ENCODE data around the gene ATG2B.
"Not testable (repeated sequence)": the region's sequence is repeated elsewhere in the genome, so short reads cannot be mapped to it uniquely, and the experiment has no call there.

ATG2B gene

DNA sequence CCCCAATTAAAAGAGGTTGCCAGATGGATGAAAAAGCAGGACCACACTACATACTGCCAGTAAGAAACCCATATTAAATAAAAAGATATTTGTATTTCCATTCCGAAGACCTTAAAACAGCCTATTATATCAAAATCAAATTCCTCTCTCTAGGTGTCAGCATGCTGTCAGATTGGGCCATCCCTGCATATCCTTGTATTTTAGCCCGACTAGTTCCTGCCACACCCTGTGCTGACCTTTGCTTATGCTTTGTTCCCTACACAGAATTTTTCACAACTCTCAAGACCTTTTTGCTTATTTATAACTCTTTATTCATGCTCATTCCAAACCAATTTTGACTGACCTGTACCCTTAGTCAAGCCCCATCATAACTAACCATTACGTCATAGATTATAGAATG, 13.0 kb upstream of the ATG2B start:
- no peak for DNase-seq

DNA sequence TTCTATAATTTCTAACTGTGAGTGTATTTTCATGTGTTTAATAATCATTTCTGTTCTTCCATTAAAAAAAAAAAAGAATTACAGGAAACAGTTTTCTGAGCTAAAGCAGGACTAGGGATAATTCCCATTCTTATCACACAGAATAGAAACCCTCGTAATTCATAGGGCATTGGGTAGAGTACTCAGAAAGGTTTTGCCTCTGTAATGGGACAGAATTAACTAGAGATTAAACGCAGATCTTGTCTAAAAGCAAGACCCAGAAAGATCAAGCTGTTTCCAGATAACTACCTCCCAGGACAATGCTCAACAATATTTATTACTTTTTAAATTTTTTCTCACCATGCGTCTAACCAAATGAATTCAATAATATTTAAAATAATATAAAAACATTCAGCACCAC, 10.4 kb upstream of the ATG2B start:
- DNase-seq, result no peak

DNA sequence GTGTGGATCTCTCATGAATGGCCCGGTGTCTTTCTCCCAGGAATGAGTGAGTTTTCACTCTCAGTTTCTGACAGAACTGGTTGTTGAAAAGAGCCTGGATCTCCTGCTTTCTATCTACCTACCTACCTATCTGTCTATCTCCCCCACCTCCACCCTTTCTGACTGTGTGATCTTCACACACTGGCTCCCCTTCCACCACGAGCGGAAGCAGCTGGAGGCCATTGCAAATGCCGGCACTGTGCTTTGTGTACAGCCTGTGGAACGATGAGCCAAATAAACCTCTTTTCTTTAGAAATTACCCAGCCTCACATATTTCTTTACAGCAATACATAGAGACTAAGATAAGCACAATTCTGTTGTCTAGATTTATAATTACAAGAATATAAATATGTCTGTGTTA, 7.4 kb upstream of the ATG2B start:
- no peak for DNase-seq

DNA sequence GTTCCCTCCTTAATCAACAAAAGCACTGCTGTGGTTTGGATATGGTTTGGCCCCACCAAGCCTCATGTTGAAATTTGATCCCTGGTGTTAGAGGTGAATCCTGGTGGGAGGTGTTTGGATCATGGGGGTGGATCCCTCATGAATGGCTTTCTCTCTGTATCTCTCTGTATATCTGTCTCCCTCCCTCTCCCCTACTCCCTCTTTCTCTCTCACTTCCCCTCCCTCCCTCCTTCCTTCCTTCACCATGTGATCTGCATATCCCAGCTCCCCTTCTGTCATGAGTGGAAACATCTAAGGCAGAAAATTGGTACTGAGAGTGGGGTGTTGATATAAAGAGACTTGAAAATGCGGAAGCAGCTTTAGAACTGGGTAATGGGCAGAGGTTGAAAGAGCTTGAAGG, 5.4 kb upstream of the ATG2B start:
- DNase-seq, result no peak

DNA sequence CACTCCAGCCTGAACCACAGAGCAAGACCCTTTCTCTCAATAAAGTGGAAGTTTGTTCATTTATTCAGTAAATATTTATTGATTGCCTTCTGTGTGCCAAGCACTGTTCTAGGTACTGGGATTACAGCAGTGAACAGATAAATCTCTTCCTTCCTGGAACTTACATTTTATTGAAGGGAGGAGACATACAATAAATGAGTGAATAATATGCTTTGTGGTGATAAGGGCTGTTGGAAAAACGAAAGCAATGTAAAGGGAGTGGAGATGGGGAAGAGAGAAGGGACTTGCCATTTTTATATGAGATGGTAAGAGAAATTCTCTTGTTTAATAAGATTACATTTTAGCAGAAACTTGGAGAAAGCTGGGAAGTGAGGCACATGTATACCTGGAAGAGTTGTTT, 1.8 kb upstream of the ATG2B start:
- no peak for DNase-seq

DNA sequence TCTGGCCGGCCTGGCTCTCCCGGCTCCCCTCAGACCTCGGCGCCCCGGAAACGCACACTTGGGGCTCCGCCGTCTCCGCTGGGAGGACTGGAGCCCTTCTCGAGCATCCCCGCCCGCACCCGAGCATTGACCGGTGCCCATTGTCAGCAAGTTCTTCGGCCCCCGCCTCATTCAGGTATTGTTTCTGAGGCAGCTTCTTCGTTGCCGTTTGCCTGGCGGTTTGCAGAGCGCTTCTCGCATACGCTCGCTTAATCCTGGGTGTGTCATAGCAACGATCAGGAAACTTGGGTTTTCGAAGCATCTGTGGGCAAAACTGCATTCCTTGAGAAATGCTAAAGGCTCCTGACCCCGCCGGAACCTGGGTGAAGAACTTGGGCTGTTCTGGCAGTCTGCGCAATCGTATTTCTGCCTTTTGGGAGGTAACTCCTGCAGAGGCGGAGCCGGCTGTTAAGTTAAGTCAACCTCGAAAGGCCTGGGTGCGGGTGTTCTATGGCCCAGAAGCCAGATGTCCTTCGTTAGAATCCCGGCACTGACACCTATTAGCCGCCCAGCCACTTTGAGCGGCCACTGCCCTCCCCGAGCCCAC, 703 bp upstream of the ATG2B start:
- no peak for DNase-seq

DNA sequence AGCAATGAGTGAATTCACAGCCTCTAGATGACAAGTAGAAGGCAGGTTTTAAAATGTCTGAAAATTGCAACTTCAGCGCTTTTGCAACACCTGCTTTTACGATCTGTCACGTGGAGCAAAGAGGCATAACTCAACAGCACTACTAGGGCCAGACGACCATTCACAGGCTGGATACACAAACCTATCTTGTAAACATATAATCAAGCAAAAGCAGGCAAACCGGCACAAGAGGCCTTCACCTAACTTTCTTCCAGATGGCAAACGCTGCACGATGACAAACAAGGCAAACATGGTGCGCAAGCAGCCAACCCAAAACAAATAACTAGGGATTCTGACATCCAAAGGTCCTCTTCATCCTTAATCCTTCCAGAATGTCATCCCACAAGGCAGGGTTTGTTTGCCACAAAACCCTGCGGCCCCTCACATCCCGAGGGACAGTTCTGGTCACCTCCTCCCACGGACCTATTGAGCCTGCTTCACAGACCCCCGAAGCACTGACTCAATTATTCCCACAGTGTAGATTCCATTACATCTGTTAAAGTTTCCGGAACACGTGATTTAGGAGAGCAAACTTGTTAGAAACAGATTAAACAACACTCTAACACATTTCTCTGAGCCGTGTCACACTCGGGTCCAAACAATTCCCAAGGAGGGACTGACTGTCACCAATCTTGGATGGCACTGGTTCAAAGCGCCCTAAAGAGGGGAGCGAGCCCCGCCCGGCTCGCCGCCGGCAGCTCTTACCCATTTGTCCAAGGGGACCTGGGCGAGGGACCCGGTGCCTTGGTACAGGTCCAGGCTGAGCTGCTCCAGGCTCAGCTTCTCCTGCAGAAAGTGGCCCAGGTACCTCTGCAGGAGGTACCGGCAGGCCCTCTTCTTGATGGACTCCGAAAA, 823 bp downstream of the ATG2B start:
- peak; percentile 61 for DNase-seq

DNA sequence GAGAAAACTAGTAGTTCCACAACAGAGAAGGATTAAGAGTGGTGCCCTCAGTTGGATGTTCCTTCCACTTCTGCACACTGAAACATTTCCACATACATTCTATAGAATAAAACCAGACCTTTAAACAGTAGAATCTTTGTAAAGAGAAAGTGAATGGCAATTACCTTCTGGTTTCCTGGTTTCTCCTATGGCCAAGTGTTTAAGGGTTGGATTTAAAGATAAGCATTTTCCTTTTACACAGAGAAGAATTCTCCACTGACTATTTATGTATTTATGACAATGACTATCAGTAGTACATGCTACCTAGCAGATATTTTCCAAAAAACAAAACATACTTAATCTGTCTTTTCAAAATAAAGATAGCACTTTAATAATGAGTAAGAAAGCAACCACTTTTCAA, 3.2 kb downstream of the ATG2B start:
- no peak for DNase-seq

DNA sequence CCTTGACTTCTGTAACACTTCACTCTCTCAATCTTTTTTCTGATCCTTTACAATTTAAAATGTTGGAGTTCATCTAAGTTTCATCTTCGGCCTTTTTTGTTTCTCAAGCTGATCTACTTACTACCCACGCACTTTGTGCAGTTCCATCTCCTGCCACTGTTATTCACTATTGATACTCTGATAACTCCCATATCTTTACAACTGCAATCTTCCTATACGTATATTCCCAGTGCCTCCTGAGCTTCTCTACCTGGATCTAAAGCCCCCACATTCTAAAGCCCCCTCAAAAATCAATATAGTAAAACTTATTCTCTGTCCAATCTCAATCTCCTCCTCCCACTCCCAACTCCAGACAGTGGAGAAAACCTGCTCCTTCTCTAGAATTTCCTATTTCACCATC, 5.9 kb downstream of the ATG2B start:
- no peak for DNase-seq

DNA sequence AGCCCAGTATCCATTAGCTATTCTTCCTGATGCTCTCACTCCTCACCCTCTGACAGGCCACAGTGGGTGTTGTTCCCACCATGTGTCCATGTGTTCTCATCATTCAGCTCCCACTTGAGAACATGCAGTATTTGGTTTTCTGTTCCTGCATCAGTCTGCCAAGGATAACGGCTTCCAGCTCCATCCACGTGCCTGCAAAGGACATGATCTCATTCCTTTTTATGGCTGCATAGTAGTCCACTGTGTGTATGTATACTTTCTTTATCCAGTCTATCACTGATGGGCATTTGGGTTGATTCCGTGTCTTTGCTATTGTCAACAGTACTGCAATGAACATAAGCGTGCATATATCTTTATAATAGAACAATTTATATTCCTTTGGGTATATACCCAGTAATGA, 8.9 kb downstream of the ATG2B start:
- no peak for DNase-seq

DNA sequence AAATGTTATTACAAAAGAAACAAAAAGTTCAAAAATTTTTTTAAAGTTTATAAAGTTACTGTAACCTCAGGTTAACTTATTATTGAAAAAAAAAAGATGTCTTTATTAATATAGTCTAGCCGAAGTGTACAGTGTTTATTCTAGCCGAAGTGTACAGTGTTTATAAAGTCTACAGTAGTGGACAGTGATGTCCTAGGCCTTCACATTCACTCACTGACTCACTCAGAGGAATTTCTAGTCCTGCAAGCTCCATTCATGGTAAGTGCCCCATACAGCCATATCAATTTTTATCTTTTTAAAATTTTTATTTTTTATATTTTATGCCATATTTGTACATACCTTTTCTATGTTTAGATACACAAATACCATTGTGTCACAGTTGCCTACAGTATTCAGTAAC, 10.4 kb downstream of the ATG2B start:
- no peak for DNase-seq

DNA sequence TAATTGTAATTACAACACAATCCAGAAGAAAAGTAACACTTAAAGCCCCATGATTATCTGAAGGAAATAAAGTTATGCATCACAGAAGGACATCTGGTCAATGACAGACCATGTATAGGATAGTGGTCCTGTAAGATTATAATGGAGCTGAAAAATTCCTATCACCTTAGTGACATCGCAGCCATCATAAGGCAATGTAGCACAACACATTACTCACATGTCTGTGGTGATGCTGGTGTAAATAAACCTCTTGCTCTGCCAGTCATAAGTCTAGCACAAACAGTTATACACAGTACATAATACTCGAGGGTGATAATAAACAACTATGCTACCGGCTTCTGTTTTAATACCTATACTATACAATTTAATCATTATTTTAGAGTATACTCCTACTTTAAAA, 11.2 kb downstream of the ATG2B start:
- no peak for DNase-seq

DNA sequence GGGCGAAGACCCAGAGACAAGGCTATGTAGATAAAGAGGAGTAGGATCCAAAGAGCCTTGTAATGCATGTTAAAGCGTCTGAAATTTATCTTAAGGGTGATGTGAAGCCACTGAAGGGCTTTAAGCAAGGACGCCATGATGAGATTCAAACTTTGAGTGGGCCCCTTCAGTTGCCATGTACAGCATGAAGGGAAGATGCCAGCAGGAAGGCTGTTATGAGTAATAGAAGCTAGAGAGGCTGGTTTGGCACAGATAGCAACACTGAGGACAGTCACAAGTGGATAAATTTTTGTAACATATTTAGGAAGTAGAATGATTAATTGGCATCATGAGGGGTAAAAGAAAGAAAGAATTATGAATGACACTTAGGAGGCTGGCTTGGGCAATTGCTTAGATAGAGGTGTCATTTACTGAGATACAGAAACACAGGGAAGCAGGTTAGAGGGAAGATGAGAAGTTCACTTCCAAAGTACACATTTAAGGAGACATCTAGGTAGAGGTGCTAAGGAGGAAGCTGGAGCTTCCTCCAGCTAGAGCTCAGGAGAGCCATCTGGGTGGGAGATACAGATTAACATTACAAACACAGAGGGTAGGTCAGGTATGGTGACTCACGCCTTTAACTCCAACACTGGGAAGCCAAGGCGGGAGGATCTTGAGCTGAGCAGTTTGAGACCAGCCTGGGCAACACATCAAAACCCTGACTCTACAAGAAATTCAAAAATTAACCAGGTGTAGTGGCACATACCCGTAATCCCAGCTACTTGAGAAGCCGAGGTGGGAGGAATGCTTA, 13.7 kb downstream of the ATG2B start:
- DNase-seq, result no peak

DNA sequence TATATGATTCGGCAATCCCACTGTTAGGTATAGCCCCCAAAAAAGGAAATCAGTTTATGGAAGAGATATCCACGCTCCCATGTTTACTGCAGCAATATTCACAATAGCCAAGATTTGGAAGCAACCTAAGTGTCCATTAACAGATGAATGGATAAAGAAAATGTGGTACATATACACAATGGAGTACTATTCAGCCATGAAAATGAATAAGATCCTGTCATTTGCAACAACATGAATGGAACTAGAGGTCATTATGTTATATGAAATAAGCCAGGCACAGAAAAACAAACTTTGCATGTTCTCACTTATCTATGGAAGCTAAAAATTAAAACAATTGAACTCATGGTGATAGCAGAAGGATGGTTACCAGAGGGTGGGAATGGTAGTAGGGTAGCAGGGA, 15.2 kb downstream of the ATG2B start:
- DNase-seq, result not testable (repeated sequence)

DNA sequence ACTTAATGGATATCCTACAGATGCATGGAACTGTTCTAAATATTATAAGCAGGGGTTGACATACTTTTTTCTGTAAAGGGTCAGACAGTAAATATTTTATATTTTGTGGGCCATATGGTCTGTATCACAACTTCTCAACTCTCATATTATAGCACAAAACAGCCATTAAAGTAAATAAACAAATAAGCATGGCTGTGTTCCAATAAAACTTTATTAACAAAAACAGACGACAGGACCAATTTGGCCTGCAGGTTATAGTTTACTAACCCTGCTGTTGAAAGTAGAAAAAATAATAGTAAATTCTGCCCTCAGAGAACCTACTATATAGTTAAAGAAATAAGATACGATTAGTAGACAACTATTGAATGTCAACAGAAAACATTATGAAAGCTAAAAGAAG, 17.5 kb downstream of the ATG2B start:
- DNase-seq, result no peak

DNA sequence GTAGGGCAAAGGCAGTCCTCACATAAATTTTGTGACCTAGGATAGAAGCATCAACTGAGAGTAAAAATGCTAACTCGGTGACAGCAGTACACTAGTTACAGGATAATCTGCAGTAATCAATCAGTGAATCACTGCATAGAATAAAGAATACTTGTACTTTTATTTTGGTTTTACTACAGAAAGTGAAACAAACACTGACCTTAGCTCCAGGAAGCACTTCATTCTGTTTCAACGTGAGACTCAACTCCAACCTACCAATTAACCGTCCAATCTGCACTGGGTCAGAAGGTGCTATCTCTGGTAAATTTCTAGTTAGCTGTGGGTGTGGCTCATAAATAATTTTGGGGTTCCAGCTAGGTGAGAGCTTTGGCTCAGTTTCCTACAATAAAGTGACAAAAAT, 21.8 kb downstream of the ATG2B start:
- DNase-seq, result no peak

DNA sequence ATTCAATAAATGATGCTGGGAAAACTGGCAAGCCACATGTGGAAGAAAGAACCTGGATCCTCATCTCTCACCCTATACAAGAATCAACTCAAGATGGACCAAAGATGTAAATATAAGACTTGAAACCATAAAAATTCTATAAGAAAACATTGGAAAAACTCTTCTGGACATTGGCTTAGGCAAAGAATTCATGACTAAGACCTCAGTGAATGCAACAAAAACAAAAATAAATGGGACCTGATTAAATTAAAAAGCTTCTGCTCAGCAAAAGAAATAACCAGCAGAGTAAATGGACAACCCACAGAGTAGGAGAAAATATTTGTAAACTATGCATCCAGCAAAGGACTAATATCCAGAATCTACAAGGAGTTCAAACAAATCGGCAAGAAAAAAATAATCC, 24.6 kb downstream of the ATG2B start:
- no peak for DNase-seq

DNA sequence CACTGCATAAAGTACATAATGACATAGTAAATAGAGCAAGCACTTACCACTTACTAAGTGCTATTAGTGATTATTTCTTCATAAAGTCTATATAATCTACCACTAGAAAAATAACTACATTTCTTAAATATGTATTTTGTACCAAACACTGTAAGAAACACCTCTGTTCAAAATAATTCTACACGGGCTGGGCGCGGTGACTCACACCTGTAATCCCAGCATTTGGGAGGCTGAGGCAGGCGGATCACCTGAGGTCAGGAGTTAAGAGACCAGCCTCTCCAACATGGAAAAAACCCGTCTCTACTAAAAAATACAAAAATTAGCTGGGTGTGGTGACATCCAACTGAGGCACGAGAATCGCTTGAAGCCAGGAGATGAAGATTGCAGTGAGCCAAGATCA, 38.9 kb downstream of the ATG2B start:
- DNase-seq, result no peak

DNA sequence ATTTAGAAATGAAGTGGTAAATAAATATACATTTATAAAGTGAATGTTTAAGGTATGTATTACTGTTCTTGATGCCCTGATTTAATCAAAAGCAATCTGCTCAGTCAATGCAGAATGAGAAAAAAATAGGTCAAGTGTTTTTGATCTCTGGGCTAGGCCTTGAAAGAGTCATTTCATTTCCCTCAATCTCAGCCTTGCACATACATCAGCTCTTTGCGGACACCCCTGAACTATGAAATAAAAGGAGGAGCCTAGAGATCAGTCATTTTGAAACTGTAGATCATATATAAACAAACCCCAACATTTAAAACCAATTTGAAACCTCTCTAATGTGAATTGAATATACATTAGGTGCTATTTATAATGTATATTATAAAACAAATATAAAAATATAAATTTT, 42.5 kb downstream of the ATG2B start:
- DNase-seq, result no peak

DNA sequence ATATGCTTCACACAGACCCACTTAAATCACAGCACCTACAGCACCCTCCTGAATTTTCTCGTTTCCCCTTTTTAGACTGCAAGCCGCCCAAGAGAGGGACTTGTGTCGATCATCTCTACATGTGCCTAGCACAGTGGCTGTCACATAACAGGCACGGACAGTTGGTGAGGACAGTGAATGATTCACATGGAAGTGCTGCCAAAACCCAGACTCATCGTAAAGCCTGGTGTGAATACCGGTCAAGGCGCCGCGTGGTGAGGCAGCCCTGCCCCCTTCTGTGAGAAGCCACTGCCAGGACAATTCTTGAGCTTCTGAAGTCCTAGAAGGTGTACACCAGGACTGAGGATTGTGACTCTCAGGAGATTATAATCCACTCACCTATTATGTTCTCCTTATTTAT, 44.3 kb downstream of the ATG2B start:
- no peak for DNase-seq

DNA sequence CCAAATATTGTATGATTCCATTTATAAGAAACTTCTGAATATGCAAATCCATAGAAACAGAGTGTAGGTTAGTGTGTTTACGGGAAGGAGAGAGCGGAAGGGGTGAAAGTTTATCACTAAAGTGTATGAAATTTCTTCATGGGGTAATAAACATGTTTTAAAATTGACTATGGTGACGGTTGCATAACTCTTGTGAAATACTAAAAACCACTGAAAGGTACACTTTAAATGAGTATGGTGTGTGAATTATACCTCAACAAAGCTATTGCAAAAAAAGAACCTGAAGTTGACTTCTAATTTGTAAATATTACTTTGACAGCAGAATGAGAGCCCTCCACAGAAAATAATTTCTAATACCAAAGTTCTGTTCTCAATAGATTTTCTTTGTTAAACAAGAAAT, 47.1 kb downstream of the ATG2B start:
- DNase-seq, result no peak

DNA sequence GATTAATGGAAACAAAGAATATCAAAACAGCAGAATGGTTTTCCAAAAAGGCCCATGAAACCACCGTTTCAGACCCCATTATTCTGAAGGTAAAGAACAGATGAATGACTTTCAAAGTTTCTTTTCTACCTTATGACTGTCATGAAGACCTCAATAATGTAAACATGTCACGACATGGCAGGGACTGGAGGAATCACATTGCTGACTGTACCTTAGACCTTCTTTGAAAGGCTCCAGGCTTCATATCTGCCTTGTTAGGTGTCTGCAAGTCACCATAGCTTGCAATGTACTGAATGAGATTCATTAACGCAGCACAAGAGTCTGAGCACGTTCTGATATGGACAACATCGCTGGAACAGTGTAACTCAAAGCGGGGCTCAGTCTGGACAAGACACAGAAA, 52.2 kb downstream of the ATG2B start:
- no peak for DNase-seq

DNA sequence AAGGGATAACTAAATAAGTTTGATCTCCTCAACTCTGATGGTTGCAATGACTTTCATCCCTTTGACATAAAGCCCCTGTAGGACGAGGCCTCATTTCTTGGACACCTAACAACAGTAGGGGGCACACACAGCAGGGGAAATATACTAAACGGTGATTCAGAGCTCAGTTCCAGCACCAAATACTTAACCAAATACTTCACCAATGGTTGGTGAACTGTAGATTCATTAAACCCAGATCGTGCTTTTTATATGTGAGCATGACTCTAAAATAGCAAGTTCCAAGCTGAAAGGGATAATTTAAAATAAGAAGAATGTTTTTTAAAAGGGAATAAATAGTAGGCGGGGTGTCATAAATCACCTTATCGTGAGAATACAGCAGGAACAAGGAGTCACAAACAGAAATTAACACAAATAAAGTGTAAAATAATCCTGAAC, 53.2 kb downstream of the ATG2B start:
- DNase-seq, result no peak
